Skin epidermis (tissue), 12 donors: ENCODE results near the gene PLCL2.
"Not testable (repeated sequence)": the region's sequence is repeated elsewhere in the genome, so short reads cannot be mapped to it uniquely, and the experiment has no call there.

Experiments used
- H3K27ac ChIP-seq, 21 experiments: fragments of 200-600 bp; sonication (generic) in 11 of 21; one replicate each; pipeline ENCODE4 v1.5.0; 2020; ENCODE audit warnings: mild to moderate bottlenecking in 3 of 21, inconsistent platforms in 2 of 21, moderate library complexity in 2 of 21
- H3K4me3 ChIP-seq, 7 experiments: fragments of 200-600 bp; sonication (generic) in 2 of 7; one replicate each; pipeline ENCODE4 v1.5.0; 2020; ENCODE audit warnings: inconsistent platforms in 2 of 7, mild to moderate bottlenecking in 2 of 7, moderate library complexity in 1 of 7

Gene PLCL2

GRCh38 chr3:17088602-17089313 is 204.0 kb downstream of the PLCL2 start:
- no peak overlapping the region for H3K4me3 ChIP-seq
- H3K27ac ChIP-seq, result peak overlapping the region in 2 of 21 experiments; percentile 5 to 29

- Histone ChIP-seq H3K4me3 (no peak overlapping the region), H3K27ac (peak overlapping the region in 1 of 21 experiments; percentile 5)
Observed at GRCh38 chr3:17089314-17089700, 204.6 kb downstream of the PLCL2 start.

- no peak overlapping the region for H3K4me3 ChIP-seq
- H3K27ac ChIP-seq, result peak overlapping the region in 1 of 21 experiments; percentile 43
Observed at GRCh38 chr3:17090280-17090983, 205.7 kb downstream of the PLCL2 start.

DNA sequence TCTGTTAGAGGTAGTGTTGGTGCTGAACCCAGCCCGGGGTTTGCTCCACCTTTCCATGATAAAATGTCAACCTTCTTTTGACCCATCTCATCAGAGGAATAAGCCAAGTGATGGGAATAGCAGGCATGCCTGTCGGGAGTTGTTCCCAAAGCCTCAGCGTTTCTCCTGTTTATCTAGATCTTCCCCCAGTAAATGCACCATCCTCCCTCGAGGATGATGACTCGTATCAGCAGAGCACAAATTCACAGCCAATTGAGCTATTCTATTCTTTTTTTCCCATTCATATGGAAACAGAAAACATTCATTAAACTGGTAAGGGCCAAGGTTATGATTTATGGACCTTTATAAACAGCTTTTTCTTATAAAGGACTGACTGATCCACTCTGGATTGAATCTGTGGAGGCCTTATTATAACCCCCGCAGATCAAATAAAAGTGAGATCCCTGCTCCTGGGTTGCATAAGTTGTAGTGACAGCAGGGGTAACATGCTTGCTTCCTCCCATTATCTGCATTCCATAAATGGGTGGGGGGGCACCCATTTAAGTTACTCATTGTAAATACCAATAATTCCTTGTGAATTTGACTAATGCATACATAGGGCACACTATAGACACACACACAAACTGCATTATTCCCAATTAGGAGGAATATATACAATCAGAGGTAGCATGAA is 207.3 kb downstream of the PLCL2 start:
- no peak overlapping the region for H3K27ac ChIP-seq

GRCh38 chr3:17092583-17092933 is 207.8 kb downstream of the PLCL2 start:
- H3K27ac ChIP-seq, result no peak overlapping the region
- no peak overlapping the region for H3K4me3 ChIP-seq

More for the DNA sequence above, 207.3 kb downstream of the PLCL2 start:
- no peak overlapping the region for H3K4me3 ChIP-seq

- no peak overlapping the region for H3K27ac ChIP-seq
- no peak overlapping the region for H3K4me3 ChIP-seq
Observed at GRCh38 chr3:17094551-17094950, 209.8 kb downstream of the PLCL2 start.

DNA sequence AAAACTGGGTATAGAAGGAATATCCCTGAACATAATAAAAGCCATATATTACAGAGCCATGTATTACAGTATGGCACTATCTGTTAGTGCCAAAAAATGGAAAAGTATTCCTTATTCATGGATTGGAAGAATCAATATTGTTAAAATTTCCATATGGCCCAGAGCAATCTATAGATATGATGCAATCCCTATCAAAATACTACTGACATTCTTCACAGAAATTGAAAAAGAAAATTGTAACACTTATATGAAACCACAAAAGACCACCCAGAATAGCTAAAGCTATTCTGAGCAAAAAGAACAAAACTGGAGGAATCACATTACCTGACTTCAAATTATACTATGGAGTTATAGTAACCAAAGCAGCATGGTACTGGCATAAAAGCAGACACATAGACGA is 218.8 kb downstream of the PLCL2 start:
- no peak overlapping the region for H3K27ac ChIP-seq
- no peak overlapping the region for H3K4me3 ChIP-seq

- H3K27ac ChIP-seq, H3K4me3 ChIP-seq: not testable (repeated sequence)
Observed at GRCh38 chr3:17106801-17107200, 222.0 kb downstream of the PLCL2 start.

DNA sequence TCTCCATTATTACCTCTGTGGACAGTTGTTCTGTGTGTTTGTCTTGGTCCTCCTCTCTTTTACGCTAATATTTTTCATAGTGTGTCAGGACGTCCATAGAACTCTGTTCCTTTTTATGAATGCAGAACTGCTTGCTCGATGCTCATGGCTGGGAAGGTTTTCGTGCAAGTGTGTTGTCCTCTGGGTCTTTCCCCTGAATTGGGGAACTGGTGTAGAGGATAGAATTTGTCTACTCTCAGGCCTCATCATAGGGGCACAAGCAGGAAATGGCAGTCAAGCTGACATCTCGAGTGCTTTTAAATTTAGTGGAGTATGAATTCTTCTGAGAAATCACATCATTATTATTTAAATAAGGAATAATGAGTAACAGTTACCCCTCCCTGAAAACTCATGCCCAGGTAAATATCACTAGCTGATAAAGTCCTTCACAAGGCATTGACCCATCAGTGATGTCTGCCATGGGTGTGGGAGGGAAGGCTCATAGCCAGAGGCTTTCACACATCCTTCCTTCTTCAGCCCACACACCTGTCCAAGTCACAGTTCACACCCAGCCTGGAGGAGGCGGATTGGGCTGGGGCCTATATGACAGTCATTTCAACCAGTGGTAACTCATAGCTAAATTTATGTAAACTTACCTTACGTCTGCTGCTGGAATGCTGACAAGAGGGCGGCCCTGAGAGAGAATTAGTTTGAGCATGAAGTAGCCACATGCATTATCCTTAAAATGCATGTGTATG is 226.1 kb downstream of the PLCL2 start:
- Histone ChIP-seq H3K27ac (no peak overlapping the region), H3K4me3 (no peak overlapping the region)

- Histone ChIP-seq H3K4me3 (no peak overlapping the region), H3K27ac (no peak overlapping the region)
Observed at GRCh38 chr3:17111586-17111985, 226.8 kb downstream of the PLCL2 start.

DNA sequence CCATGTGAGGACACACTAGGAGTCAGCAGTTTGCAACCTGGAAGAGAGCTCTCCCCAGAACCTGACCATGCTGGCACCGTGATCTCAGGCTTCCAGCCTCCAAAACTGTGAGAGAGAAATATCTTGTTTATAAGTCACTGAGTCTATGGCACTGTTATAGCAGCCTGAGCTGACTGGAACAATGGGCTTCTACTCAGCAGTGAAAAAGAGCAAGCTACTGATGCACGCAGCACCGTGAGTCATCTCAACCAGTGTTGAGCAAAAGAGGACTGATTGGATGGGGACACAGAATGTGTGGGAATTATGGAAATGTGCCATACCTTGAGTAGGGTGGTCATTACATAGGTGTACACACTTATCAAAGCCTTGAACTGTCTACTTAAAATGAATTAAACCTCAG is 230.4 kb downstream of the PLCL2 start:
- Histone ChIP-seq H3K4me3 (no peak overlapping the region), H3K27ac (no peak overlapping the region)

DNA sequence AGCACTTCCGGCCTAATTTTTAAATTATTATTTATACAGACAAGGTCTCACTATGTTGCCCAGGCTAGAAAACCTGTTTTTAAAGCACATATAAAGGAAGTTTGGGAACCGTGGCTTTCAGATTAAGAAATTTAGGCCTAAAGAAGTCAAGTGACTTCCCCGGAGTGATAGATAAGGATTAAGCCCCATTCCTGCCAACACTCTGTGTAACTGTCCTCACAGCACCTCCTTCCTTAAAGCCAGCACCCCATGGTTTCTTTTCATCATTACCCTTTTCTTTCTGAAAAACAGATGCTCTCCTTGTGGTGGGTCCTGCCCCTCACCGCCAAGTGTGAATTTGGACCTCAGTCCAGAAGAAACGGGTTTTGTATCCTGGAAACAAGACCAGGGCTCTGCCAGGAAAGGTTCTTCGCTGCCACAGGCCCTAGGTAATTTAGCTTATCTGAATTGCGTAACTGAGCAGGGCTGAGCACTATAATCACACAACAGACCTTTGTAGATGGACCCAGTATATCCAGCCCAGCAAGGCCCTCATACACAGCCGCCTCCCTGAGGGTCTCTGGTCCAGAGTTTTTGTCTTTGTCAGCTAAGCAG is 231.3 kb downstream of the PLCL2 start:
- Histone ChIP-seq H3K4me3 (no peak overlapping the region), H3K27ac (no peak overlapping the region)

DNA sequence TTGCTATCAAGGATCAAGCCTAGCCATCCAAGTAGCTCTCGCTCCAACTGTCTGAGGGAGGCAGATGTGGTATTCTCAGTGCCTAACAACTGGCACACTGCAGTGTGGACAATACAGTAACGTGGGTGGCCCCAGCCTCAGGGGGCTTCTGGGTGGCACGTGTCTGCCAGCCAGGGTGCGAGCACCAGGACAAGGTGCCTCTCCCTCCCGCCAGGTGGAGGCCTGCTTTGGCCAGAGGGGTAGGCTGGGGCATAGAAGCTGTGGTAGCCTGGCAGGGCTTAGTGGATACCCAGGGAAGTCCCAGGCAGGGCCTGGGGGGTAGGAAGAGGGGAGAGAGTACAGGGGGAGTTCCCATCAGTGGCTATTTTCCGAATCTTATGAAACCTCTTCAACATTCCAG is 234.0 kb downstream of the PLCL2 start:
- Histone ChIP-seq H3K27ac (no peak overlapping the region), H3K4me3 (no peak overlapping the region)

DNA sequence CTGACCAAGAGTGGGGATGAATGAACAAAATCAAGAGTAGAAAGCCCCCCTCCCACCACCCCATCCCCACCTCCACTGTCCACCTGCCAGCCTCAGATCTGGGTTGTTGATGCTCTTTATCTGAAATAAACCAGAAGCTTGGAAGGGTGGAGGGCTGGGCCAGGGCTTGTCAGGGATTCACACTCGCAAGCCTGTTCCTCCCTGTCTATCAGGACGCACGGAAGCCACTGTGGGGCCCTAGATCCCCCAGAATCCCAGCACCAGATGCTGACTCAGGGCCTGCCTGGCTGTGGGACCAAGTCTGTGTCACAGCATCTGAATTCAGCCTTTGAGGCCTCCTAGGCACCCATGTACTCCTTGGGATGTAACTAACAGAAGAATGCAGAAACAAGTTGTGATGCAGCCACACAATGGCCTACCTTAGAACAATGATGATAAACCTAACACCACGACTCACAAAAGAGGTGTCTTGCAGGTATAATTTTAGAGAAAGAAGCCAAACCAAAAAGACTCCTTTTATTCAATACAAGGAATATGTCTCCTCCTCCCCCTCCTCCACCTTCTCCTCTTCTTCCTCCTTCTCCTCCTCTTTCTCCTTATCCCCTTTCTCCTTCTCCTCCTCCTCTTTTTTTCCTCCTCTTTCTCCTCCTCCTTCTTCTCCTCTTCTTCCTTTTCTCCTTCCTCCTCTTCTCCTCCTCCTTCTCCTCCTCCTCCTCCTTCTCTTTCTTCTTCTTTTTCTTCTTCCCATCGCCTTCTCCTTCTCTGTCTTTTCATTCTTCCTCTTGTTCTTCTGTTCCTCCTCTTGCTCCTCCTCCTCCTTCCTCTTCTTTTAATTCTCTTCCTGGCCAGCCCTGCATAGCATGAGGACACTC is 234.7 kb downstream of the PLCL2 start:
- Histone ChIP-seq H3K27ac (no peak overlapping the region), H3K4me3 (no peak overlapping the region)

DNA sequence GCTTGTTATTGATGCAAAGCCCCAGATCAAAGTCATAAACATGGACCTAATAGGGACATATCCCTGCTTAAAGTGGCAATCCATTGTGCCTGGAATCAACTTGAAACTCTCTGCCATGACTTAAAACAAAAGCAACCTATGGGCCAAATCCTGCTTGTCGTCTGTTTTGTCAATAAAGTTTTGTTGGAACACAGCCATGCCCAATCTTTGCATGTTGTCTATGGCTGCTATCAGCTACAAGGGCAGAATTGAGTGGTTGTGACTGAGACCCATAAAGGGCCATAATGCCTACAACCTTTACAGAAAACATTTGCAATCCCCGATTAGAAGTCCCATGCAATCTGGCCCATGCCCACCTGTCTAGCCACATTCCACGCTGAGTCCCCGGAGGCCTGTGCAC is 235.4 kb downstream of the PLCL2 start:
- no peak overlapping the region for H3K27ac ChIP-seq
- H3K4me3 ChIP-seq, result no peak overlapping the region

- no peak overlapping the region for H3K27ac ChIP-seq
- H3K4me3 ChIP-seq, result no peak overlapping the region
Observed at GRCh38 chr3:17121336-17121735, 236.6 kb downstream of the PLCL2 start.

GRCh38 chr3:17122758-17123157 is 238.0 kb downstream of the PLCL2 start:
- H3K27ac ChIP-seq, result no peak overlapping the region
- no peak overlapping the region for H3K4me3 ChIP-seq

GRCh38 chr3:17125738-17126442 is 241.1 kb downstream of the PLCL2 start:
- Histone ChIP-seq H3K4me3 (no peak overlapping the region), H3K27ac (no peak overlapping the region)
